Measurements from ENCODE around the gene RETREG3. TPM values are rescaled to one million over a fixed set of nuclear protein-coding genes. Genes with fewer than 3 reads are reported as not detected.
"Not testable (repeated sequence)": the region's sequence is repeated elsewhere in the genome, so short reads cannot be mapped to it uniquely, and the experiment has no call there.

RETREG3 gene
- total RNA-seq, 4 donors from 2014 or later, result 87.9 to 97.0 (median 91.1) TPM

DNA sequence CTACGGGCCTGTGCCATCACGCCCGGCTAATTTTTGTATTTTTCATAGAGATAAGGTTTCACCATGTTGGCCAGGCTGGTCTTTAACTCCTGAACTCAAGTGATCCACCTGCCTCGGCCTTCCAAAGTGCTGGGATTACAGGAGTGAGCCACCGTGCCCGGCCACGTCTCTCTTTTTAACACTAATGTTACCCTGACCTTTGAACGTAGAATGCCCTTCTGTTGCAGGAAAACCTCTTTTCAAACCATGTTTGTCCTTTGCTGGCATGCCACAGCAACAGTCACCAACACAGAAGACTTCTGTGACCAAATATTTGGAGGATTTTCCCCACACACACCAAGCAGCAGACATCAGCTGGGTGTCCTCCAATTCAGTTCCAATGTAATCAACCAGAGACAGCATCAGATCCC is 64.3 kb downstream of the RETREG3 start:
- peaks cover 47% of the 10 kb centered on the region for H3K36me3 ChIP-seq
- 79% methylated on average over 8 of the region's 8 CpGs for WGBS
- no peak for TF ChIP-seq POLR2AphosphoS5 (IDR thresholded peaks at IDR 0.05)
- TF ChIP-seq EP300 (IDR thresholded peaks at IDR 0.05), result no peak
- TF ChIP-seq, protein P1, sequence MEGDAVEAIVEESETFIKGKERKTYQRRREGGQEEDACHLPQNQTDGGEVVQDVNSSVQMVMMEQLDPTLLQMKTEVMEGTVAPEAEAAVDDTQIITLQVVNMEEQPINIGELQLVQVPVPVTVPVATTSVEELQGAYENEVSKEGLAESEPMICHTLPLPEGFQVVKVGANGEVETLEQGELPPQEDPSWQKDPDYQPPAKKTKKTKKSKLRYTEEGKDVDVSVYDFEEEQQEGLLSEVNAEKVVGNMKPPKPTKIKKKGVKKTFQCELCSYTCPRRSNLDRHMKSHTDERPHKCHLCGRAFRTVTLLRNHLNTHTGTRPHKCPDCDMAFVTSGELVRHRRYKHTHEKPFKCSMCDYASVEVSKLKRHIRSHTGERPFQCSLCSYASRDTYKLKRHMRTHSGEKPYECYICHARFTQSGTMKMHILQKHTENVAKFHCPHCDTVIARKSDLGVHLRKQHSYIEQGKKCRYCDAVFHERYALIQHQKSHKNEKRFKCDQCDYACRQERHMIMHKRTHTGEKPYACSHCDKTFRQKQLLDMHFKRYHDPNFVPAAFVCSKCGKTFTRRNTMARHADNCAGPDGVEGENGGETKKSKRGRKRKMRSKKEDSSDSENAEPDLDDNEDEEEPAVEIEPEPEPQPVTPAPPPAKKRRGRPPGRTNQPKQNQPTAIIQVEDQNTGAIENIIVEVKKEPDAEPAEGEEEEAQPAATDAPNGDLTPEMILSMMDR (IDR thresholded peaks at IDR 0.05), result no peak
- H3K4me3 ChIP-seq, result no peak overlapping the region
- H3K27ac ChIP-seq, result no peak overlapping the region
- no peak for DNase-seq (ENCODE audit: low spot score in 2 of 2)
- H3K27me3 ChIP-seq, result no peaks in the 10 kb centered on the region
- H3K4me1 ChIP-seq, result peaks cover 26% of the 10 kb centered on the region
- no peaks in the 10 kb centered on the region for H3K9me3 ChIP-seq

DNA sequence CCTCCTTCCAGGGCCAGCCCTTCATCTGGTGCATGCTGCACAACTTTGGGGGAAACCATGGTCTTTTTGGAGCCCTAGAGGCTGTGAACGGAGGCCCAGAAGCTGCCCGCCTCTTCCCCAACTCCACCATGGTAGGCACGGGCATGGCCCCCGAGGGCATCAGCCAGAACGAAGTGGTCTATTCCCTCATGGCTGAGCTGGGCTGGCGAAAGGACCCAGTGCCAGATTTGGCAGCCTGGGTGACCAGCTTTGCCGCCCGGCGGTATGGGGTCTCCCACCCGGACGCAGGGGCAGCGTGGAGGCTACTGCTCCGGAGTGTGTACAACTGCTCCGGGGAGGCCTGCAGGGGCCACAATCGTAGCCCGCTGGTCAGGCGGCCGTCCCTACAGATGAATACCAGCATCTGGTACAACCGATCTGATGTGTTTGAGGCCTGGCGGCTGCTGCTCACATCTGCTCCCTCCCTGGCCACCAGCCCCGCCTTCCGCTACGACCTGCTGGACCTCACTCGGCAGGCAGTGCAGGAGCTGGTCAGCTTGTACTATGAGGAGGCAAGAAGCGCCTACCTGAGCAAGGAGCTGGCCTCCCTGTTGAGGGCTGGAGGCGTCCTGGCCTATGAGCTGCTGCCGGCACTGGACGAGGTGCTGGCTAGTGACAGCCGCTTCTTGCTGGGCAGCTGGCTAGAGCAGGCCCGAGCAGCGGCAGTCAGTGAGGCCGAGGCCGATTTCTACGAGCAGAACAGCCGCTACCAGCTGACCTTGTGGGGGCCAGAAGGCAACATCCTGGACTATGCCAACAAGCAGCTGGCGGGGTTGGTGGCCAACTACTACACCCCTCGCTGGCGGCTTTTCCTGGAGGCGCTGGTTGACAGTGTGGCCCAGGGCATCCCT is 65.7 kb downstream of the RETREG3 start:
- Histone ChIP-seq H3K4me3 (no peak overlapping the region), H3K36me3 (peaks cover 60% of the 10 kb centered on the region), H3K9me3 (no peaks in the 10 kb centered on the region), H3K27ac (no peak overlapping the region), H3K4me1 (peaks cover 20% of the 10 kb centered on the region), H3K27me3 (no peaks in the 10 kb centered on the region)
- 92% methylated on average over 17 of the region's 39 CpGs for WGBS
- TF ChIP-seq POLR2A (IDR thresholded peaks at IDR 0.05) (no peak), EP300 (IDR thresholded peaks at IDR 0.05) (no peak), POLR2AphosphoS5 (IDR thresholded peaks at IDR 0.05) (no peak)
- TF ChIP-seq, protein P1 (IDR thresholded peaks at IDR 0.05), result no peak
- no peak for DNase-seq (ENCODE audit: low spot score in 2 of 2)

DNA sequence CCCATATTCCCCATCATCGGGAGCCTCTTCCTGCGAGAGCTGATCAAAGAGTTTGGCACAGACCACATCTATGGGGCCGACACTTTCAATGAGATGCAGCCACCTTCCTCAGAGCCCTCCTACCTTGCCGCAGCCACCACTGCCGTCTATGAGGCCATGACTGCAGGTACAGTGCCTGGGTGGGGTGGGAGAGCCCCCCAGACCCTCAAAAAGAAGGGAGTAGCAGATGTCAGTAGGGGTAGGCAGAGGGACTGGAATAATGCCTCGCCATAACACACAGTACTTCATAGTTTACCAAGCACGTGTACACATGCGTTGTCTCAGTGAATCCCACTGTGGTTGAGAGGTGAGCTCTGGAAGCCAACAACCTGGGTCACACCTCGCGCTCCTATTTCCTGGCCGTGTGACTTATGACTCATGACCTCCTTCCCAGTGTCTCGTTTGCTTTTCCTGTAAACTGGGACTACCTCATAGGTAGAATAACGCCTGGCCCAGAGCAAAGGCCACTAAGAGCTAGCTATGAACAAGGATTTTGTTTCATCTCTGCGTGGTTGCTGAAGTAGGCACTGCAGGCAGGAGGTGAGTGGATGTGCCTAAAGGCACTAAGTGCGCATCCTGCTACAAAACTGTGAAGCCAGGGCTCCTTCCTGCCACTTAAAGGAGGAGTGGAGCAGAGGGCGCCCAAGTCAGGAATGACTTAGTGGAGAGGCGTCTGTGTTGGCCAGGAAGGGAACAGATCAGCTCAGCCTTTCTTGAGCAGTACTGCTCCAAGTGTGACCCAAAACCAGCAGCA is 67.9 kb downstream of the RETREG3 start:
- no peak overlapping the region for H3K4me3 ChIP-seq
- TF ChIP-seq POLR2AphosphoS5 (IDR thresholded peaks at IDR 0.05) (no peak), POLR2A (IDR thresholded peaks at IDR 0.05) (no peak), EP300 (IDR thresholded peaks at IDR 0.05) (no peak)
- TF ChIP-seq, protein P1 (IDR thresholded peaks at IDR 0.05), result no peak
- peaks cover 11% of the 10 kb centered on the region for H3K4me1 ChIP-seq
- no peak for DNase-seq (ENCODE audit: low spot score in 2 of 2)
- H3K9me3 ChIP-seq, result no peaks in the 10 kb centered on the region
- H3K27me3 ChIP-seq, result no peaks in the 10 kb centered on the region
- H3K27ac ChIP-seq, result no peak overlapping the region
- H3K36me3 ChIP-seq, result peaks cover 60% of the 10 kb centered on the region
- WGBS, result 72% methylated on average over 17 of the region's 17 CpGs

DNA sequence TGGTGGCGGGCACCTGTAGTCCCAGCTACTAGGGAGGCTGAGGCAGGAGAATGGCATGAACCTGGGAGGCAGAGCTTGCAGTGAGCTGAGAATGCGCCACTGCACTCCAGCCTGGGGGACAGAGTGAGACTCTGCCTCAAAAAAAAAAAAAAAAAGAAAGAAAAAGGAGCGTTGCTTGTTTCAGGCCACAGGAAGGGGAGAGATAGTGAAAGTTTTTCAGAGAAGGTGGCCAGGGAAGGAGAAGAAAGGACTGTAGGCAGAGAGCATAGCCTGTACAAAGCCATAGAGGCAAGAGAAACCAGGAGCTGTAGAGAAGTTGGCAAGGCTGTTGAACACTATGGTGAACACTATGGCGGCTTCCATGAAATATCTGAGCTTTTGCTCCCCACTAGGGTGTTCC is 68.6 kb downstream of the RETREG3 start:
- H3K27me3 ChIP-seq; DNase-seq (ENCODE audit: low spot score in 2 of 2); H3K4me3 ChIP-seq; H3K9me3 ChIP-seq; H3K27ac ChIP-seq: not testable (repeated sequence)
- peaks cover 60% of the 10 kb centered on the region for H3K36me3 ChIP-seq
- H3K4me1 ChIP-seq, result peaks cover 15% of the 10 kb centered on the region
- 87% methylated on average over 4 of the region's 4 CpGs for WGBS

DNA sequence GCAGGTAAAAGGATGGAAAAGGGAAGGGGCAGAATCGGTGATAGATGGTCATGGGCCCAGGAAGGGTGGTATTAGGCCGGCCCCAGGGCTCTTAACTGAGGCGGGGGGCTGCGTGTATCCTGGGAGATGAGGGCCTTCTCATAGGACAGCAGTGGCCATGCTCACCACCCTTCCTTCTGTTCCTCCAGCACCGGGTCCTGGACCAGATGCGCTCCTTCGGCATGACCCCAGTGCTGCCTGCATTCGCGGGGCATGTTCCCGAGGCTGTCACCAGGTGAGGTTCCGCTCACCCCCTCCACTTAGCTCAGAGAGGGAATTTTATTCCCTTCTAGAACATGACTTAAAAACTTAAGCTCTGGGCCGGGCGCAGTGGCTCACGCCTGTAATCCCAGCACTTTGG is 70.7 kb downstream of the RETREG3 start:
- Histone ChIP-seq H3K27me3 (no peaks in the 10 kb centered on the region), H3K4me1 (peaks cover 23% of the 10 kb centered on the region), H3K4me3 (no peak overlapping the region), H3K9me3 (no peaks in the 10 kb centered on the region), H3K36me3 (peaks cover 48% of the 10 kb centered on the region), H3K27ac (no peak overlapping the region)
- 93% methylated on average over 12 of the region's 14 CpGs for WGBS
- no peak for TF ChIP-seq POLR2A (IDR thresholded peaks at IDR 0.05)
- no peak for TF ChIP-seq EP300 (IDR thresholded peaks at IDR 0.05)
- TF ChIP-seq, protein P1 (IDR thresholded peaks at IDR 0.05), result no peak
- no peak for TF ChIP-seq POLR2AphosphoS5 (IDR thresholded peaks at IDR 0.05)
- no peak for DNase-seq (ENCODE audit: low spot score in 2 of 2)

All from suprapubic skin (tissue), 4 donors.